GM10266 (cell line): Measurements from ENCODE around the gene STXBP5.
"Not testable (repeated sequence)": the region's sequence is repeated elsewhere in the genome, so short reads cannot be mapped to it uniquely, and the experiment has no call there.

Experiments used
- DNase-seq: peaks from one replicate; pipeline ENCODE4 v3.0.0; 2012; ENCODE audit errors: extremely low spot score
- TF ChIP-seq, protein P1 (sequence below): IDR thresholded peaks from 2 replicates; pipeline ENCODE4 v1.5.1; 2012; ENCODE audit warnings: mild to moderate bottlenecking, low read depth; ENCODE audit not compliant: control insufficient read depth, insufficient read depth; ENCODE audit errors: missing control alignments

STXBP5 gene

GRCh38 chr6:147244832-147245231, 40.6 kb downstream of the STXBP5 start:
- no peak for DNase-seq
- TF ChIP-seq, protein P1, sequence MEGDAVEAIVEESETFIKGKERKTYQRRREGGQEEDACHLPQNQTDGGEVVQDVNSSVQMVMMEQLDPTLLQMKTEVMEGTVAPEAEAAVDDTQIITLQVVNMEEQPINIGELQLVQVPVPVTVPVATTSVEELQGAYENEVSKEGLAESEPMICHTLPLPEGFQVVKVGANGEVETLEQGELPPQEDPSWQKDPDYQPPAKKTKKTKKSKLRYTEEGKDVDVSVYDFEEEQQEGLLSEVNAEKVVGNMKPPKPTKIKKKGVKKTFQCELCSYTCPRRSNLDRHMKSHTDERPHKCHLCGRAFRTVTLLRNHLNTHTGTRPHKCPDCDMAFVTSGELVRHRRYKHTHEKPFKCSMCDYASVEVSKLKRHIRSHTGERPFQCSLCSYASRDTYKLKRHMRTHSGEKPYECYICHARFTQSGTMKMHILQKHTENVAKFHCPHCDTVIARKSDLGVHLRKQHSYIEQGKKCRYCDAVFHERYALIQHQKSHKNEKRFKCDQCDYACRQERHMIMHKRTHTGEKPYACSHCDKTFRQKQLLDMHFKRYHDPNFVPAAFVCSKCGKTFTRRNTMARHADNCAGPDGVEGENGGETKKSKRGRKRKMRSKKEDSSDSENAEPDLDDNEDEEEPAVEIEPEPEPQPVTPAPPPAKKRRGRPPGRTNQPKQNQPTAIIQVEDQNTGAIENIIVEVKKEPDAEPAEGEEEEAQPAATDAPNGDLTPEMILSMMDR: no peak

DNA sequence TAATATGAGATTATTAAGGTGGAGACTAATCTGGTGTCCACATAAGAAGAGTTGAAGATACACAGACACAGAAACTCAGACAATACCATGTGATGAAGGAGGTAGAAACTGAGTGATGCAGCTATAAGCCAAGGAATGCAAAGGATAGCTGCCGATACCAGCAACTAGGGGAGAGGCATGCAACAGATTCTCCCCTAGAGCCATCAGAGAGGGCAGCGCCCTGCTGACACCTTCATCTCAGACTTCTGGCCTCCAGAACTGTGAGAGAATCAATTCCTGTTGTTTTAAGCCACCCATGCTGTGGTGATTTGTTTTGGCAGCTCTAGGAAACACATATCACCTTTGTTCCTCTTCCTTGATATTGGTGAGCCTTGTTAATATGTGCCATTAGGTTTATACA, 41.5 kb downstream of the STXBP5 start:
- no peak for DNase-seq
- TF ChIP-seq, protein P1: no peak

- TF ChIP-seq, protein P1: no peak
Observed at GRCh38 chr6:147246853-147247635, 42.8 kb downstream of the STXBP5 start.

GRCh38 chr6:147248859-147249258, 44.6 kb downstream of the STXBP5 start:
- DNase-seq: no peak
- TF ChIP-seq, protein P1: no peak

More at GRCh38 chr6:147246853-147247635, 42.8 kb downstream of the STXBP5 start:
- no peak for DNase-seq

- DNase-seq: no peak
- TF ChIP-seq, protein P1: no peak
Observed at GRCh38 chr6:147251072-147251471, 46.9 kb downstream of the STXBP5 start.

GRCh38 chr6:147254929-147255473, 50.8 kb downstream of the STXBP5 start:
- DNase-seq: not testable (repeated sequence)

GRCh38 chr6:147255948-147256674, 51.9 kb downstream of the STXBP5 start:
- TF ChIP-seq, protein P1: no peak
- DNase-seq: no peak
